ENCODE results near the gene KCNG2. TPM values are rescaled to one million over a fixed set of nuclear protein-coding genes. Genes with fewer than 3 reads are reported as not detected.

Gene KCNG2
- total RNA-seq, 4 donors from 2014 or later: 1.7 TPM; not detected in 3

- TF ChIP-seq POLR2AphosphoS5 (IDR thresholded peaks at IDR 0.05): no peak
- no peak for TF ChIP-seq EP300 (IDR thresholded peaks at IDR 0.05)
- TF ChIP-seq CTCF (IDR thresholded peaks at IDR 0.05): no peak
- TF ChIP-seq POLR2A (IDR thresholded peaks at IDR 0.05; ENCODE audit: low read depth): no peak
- H3K4me1 ChIP-seq: no peaks in the 10 kb centered on the region
- intact Hi-C loops (cut with DNase I): no loop called here
- no peak for DNase-seq (ENCODE audit: extremely low spot score)
- H3K36me3 ChIP-seq: peaks cover 0 to 11% (median 10%) of the 10 kb centered on the region in 4 donors
- H3K4me3 ChIP-seq: no peak overlapping the region
- H3K27ac ChIP-seq (replicated peaks in 1 of 4): no peak overlapping the region
- H3K9me3 ChIP-seq: peaks cover 0 to 27% (median 16%) of the 10 kb centered on the region in 4 donors
- WGBS: 5% methylated on average over 1 of the region's 1 CpG
- H3K27me3 ChIP-seq: peaks cover 0 to under 1% (median 0%) of the 10 kb centered on the region in 4 donors
These were observed 37.4 kb upstream of the KCNG2 start for GRCh38 chr18:79760348-79760747.

- peaks cover 0 to 27% (median 16%) of the 10 kb centered on the region in 4 donors for H3K9me3 ChIP-seq
- TF ChIP-seq POLR2A (IDR thresholded peaks at IDR 0.05; ENCODE audit: low read depth): no peak
- no peak for TF ChIP-seq POLR2AphosphoS5 (IDR thresholded peaks at IDR 0.05)
- no peak for TF ChIP-seq CTCF (IDR thresholded peaks at IDR 0.05)
- no peak for TF ChIP-seq EP300 (IDR thresholded peaks at IDR 0.05)
- intact Hi-C loops (cut with DNase I): no loop called here
- no peaks in the 10 kb centered on the region for H3K4me1 ChIP-seq
- peaks cover 0 to 6% (median 5%) of the 10 kb centered on the region in 4 donors for H3K36me3 ChIP-seq
- no peak overlapping the region for H3K27ac ChIP-seq (replicated peaks in 1 of 4)
- 57% methylated on average over 1 of the region's 1 CpG for WGBS
- peaks cover 0 to 5% (median 0%) of the 10 kb centered on the region in 4 donors for H3K27me3 ChIP-seq
- no peak for DNase-seq (ENCODE audit: extremely low spot score)
- H3K4me3 ChIP-seq: no peak overlapping the region
These were observed 36.9 kb upstream of the KCNG2 start for GRCh38 chr18:79760881-79761280.

GRCh38 chr18:79763407-79763806 lies 34.3 kb upstream of the KCNG2 start:
- Histone ChIP-seq H3K36me3 (no peaks in the 10 kb centered on the region), H3K4me1 (no peaks in the 10 kb centered on the region), H3K27ac (replicated peaks in 1 of 4) (no peak overlapping the region), H3K27me3 (peaks cover 0 to 14% (median 0%) of the 10 kb centered on the region in 4 donors), H3K4me3 (no peak overlapping the region), H3K9me3 (peaks cover 0 to 32% (median 25%) of the 10 kb centered on the region in 4 donors)
- intact Hi-C loops (cut with DNase I): no loop called here
- DNase-seq (ENCODE audit: extremely low spot score): no peak
- no peak for TF ChIP-seq POLR2A (IDR thresholded peaks at IDR 0.05; ENCODE audit: low read depth)
- TF ChIP-seq CTCF (IDR thresholded peaks at IDR 0.05): no peak
- TF ChIP-seq POLR2AphosphoS5 (IDR thresholded peaks at IDR 0.05): no peak
- TF ChIP-seq EP300 (IDR thresholded peaks at IDR 0.05): no peak

GRCh38 chr18:79764131-79764530 lies 33.6 kb upstream of the KCNG2 start:
- peaks cover 0 to 29% (median 20%) of the 10 kb centered on the region in 4 donors for H3K9me3 ChIP-seq
- no peak for TF ChIP-seq EP300 (IDR thresholded peaks at IDR 0.05)
- TF ChIP-seq POLR2AphosphoS5 (IDR thresholded peaks at IDR 0.05): no peak
- no peak for TF ChIP-seq CTCF (IDR thresholded peaks at IDR 0.05)
- no peak for TF ChIP-seq POLR2A (IDR thresholded peaks at IDR 0.05; ENCODE audit: low read depth)
- 87% methylated on average over 2 of the region's 6 CpGs for WGBS
- intact Hi-C loops (cut with DNase I): no loop called here
- H3K4me1 ChIP-seq: no peaks in the 10 kb centered on the region
- peaks cover 0 to 14% (median 0%) of the 10 kb centered on the region in 4 donors for H3K27me3 ChIP-seq
- no peak overlapping the region for H3K4me3 ChIP-seq
- H3K36me3 ChIP-seq: no peaks in the 10 kb centered on the region
- H3K27ac ChIP-seq (replicated peaks in 1 of 4): no peak overlapping the region
- DNase-seq (ENCODE audit: extremely low spot score): no peak
